Nephron (organoid): ENCODE data around the gene UQCRH.
"Not testable (repeated sequence)": the region's sequence is repeated elsewhere in the genome, so short reads cannot be mapped to it uniquely, and the experiment has no call there.

Source experiments
- H3K27ac Mint-ChIP-seq, 3 experiments: 2 replicates each; pipeline ENCODE4 v1.8.0; 2020; ENCODE audit warnings: mixed read lengths in 3 of 3, mild to moderate bottlenecking in 2 of 3, moderate library complexity in 1 of 3
- H3K27me3 Mint-ChIP-seq: 2 replicates; pipeline ENCODE4 v1.8.0; 2021; ENCODE audit warnings: low read depth, mild to moderate bottlenecking, moderate library complexity, mixed read lengths
- H3K36me3 Mint-ChIP-seq: 2 replicates; pipeline ENCODE4 v1.8.0; 2020; ENCODE audit warnings: low read depth, mixed read lengths
- H3K4me1 Mint-ChIP-seq: 2 replicates; pipeline ENCODE4 v1.8.0; 2020; ENCODE audit warnings: mixed read lengths
- H3K4me3 Mint-ChIP-seq, 3 experiments: 2 replicates each; pipeline ENCODE4 v1.8.0; 2020; ENCODE audit warnings: mild to moderate bottlenecking in 3 of 3, mixed read lengths in 3 of 3, moderate library complexity in 2 of 3
- H3K9me3 Mint-ChIP-seq: 2 replicates; pipeline ENCODE4 v1.8.0; 2020; ENCODE audit warnings: mixed read lengths
- TF ChIP-seq, protein P1 (sequence below), 3 experiments: fragments of 200-600 bp; sonication (generic); IDR thresholded peaks; one replicate each; pipeline ENCODE4 v1.5.0; 2021; ENCODE audit warnings: antibody characterized with exemption in 3 of 3; ENCODE audit not compliant: unreplicated experiment in 3 of 3

Gene UQCRH

DNA sequence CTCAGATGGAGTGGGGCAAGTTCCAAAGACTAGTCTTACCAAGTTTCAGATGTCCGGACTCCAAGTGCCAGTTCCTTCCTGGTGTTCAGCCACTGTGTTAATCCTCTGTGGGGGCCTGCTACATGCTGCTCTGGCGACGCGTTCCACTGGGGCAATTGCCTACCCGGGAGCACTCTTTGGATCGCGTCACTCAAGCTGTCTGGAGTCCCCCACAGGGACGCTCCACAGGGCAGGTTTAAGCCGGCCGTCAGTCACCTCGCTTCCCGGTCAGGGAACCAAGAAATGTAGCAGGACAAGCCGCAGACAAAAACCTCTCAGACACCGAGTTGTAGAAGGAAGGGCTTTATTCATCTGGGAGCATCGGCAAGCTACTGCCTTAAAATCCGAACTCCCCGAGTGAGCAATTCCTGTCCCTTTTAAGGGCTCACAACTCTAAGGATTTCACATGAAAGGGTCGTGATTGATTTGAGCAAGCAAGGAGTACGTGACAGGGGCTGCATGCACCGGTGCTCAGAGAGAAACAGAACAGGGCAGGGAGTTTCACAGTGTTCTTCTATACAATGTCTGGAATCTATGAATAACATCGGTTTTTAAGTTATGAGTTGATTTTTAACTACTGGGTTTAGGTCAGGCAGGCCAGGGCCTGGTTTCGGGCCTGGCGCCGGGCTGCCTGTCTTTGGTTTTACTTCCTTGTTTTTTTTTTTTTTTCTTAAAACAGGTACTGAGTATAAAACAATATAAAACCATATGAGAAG lies 28.5 kb downstream of the UQCRH start:
- H3K27me3 Mint-ChIP-seq, H3K9me3 Mint-ChIP-seq, H3K36me3 Mint-ChIP-seq: not testable (repeated sequence)
- peak overlapping the region; percentile 96 for H3K27ac Mint-ChIP-seq
- peaks cover 11% of the 10 kb centered on the region for H3K4me1 Mint-ChIP-seq
- H3K4me3 Mint-ChIP-seq = peak overlapping the region; percentile 50 to 78 (median 78)

DNA sequence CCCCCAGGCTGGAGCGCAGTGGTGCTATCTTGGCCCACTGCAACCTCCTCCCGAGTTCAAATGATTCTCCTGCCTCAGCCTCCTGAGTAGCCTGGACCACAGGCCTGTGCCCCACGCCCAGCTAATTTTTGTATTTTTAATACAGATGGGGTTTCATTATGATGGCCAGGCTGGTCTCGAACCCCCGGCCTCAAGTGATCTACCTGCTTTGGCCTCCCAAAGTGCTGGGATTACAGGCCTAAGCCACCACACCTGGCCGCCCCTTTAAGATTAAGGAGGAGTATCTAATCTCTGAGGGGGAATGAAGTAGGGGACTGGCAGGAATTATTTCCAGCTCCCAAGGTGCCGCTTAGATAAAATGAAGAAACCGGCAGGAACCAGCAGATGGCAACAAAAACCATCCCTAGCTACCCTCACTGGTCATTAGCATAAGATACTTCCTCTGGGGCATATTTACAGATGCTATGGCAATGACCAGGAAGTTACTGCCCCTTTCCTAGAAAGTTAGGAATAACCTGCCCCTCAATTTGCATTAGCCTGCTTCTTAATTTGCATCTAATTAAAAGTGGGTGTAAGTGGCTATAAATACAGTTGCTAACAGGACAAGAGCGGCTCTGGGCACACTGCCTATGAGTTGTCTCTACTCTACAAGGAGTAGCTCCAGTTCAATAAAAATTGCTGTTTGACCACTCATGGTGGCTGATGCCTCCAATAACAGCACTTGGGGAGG lies 30.0 kb downstream of the UQCRH start:
- peaks cover 11% of the 10 kb centered on the region for H3K4me1 Mint-ChIP-seq
- no peaks in the 10 kb centered on the region for H3K9me3 Mint-ChIP-seq
- TF ChIP-seq, protein P1, sequence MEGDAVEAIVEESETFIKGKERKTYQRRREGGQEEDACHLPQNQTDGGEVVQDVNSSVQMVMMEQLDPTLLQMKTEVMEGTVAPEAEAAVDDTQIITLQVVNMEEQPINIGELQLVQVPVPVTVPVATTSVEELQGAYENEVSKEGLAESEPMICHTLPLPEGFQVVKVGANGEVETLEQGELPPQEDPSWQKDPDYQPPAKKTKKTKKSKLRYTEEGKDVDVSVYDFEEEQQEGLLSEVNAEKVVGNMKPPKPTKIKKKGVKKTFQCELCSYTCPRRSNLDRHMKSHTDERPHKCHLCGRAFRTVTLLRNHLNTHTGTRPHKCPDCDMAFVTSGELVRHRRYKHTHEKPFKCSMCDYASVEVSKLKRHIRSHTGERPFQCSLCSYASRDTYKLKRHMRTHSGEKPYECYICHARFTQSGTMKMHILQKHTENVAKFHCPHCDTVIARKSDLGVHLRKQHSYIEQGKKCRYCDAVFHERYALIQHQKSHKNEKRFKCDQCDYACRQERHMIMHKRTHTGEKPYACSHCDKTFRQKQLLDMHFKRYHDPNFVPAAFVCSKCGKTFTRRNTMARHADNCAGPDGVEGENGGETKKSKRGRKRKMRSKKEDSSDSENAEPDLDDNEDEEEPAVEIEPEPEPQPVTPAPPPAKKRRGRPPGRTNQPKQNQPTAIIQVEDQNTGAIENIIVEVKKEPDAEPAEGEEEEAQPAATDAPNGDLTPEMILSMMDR (IDR thresholded peaks at IDR 0.05; ENCODE audit: unreplicated experiment in 3 of 3) = peak in 2 of 3 experiments; percentile 21 to 38
- no peaks in the 10 kb centered on the region for H3K36me3 Mint-ChIP-seq
- no peak overlapping the region for H3K4me3 Mint-ChIP-seq
- no peaks in the 10 kb centered on the region for H3K27me3 Mint-ChIP-seq
- peak overlapping the region in 2 of 3 experiments; percentile 96 for H3K27ac Mint-ChIP-seq

DNA sequence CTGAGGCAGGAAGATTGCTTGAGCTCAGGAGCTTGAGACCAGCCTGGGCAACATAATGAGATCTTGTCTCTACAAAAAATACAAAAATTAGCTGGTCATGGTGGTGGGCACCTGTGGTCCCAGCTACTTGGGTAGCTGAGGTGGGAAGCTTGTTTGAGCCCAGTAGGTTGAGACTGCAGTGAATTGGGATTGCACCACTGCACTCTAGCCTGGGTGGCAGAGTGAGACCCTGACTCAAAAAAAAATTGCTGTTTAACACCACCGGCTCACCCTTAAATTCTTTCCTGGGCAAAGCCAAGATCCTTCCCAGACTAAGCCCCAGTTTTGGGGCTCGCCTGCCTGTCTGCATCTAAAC lies 30.5 kb downstream of the UQCRH start:
- no peaks in the 10 kb centered on the region for H3K9me3 Mint-ChIP-seq
- no peaks in the 10 kb centered on the region for H3K36me3 Mint-ChIP-seq
- TF ChIP-seq, protein P1 (IDR thresholded peaks at IDR 0.05; ENCODE audit: unreplicated experiment in 3 of 3) = no peak
- no peaks in the 10 kb centered on the region for H3K27me3 Mint-ChIP-seq
- H3K4me1 Mint-ChIP-seq = peaks cover 15% of the 10 kb centered on the region
- H3K27ac Mint-ChIP-seq = peak overlapping the region in 1 of 3 experiments; percentile 96
- no peak overlapping the region for H3K4me3 Mint-ChIP-seq

DNA sequence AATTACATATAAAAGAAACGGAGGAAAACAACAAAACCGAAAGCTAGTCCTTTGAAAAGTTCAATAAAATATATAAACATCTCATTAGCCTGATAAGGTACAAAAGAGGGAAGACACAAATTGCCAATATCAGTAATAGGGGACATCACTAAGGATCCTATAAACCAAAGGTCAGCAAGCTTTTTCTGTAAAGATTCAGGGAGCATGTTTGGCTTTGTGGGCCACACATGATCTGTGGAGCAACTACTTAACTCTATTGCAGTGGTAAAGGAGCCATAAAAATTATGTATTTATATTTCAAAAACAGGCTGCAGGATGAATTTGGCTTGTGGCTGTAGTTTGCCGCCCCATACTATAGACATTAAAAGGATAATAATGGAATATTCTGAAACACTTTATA lies 31.6 kb downstream of the UQCRH start:
- no peaks in the 10 kb centered on the region for H3K36me3 Mint-ChIP-seq
- H3K9me3 Mint-ChIP-seq = no peaks in the 10 kb centered on the region
- no peaks in the 10 kb centered on the region for H3K27me3 Mint-ChIP-seq
- H3K27ac Mint-ChIP-seq = no peak overlapping the region
- H3K4me1 Mint-ChIP-seq = peaks cover 20% of the 10 kb centered on the region
- TF ChIP-seq, protein P1 (IDR thresholded peaks at IDR 0.05; ENCODE audit: unreplicated experiment in 3 of 3) = no peak
- H3K4me3 Mint-ChIP-seq = no peak overlapping the region

DNA sequence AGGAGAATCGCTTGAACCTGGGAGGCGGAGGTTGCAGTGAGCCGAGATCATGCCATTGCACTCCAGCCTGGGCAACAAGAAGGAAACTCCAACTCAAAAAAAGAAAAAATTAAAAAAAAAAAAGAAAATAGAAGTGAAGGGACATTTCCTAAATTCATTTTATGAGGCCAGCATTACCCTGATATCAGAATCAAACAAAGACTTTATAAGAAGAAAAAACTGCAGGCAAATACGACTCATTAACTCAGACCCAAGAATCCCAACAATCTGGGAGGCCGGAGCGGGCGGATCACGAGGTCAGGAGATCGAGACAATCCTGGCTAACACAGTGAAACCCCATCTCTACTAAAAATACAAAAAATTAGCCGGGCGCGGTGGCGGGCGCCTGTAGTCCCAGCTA lies 33.9 kb downstream of the UQCRH start:
- peak overlapping the region in 1 of 3 experiments; percentile 38 for H3K4me3 Mint-ChIP-seq
- not testable (repeated sequence) for H3K9me3 Mint-ChIP-seq, H3K27ac Mint-ChIP-seq, H3K36me3 Mint-ChIP-seq, H3K27me3 Mint-ChIP-seq
- H3K4me1 Mint-ChIP-seq = peaks cover 23% of the 10 kb centered on the region

DNA sequence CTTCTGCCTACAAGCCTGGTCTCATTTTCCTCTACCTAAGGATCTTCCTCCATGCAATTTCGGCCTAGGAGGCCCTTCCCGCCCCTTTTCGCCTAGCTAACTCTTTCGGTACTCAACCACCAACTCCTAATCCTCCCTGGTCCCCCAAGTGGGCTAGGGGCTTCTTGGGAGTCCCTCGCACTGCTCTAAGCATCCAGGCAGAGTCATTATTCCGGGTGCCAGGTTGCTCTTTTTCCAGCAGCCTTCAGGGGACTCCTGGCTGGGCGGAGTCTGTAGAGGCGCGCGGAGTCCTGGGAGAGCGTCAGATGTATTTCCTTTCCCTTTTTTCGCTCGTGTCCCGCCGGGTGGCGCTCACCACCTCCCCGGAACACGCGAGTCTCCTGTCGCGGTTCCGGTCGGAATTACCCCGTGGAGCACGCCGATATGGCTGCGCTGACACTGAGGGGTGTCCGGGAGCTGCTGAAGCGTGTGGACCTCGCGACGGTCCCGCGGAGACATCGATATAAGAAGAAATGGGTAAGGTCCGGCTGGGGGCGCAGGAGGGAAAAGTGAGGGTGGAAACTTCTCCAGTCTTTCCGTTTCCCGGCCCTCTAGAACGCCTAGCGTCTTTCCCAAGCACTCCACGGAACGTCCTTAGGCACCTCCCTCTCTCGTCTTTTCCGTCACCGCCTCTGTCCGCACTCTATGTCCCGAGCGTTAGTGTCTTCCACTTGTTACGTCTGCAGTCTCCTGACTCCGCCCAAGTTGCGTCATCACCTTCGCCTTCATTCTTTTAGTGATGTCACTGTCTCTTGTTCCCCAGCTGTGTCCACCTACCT lies 37.1 kb downstream of the UQCRH start, which contains the start of gene NSUN4:
Gene NSUN4, plus strand, starts transcription at position 404 of the 818 bp plus-strand sequence. Its CDS starts 20 bp downstream, at position 424.
- H3K4me1 Mint-ChIP-seq = peaks cover 34% of the 10 kb centered on the region
- H3K36me3 Mint-ChIP-seq = peaks cover 21% of the 10 kb centered on the region
- H3K27ac Mint-ChIP-seq = peak within 1 kb of the TSS; percentile 98 to 99 (median 99)
- no peaks in the 10 kb centered on the region for H3K27me3 Mint-ChIP-seq
- no peaks in the 10 kb centered on the region for H3K9me3 Mint-ChIP-seq
- H3K4me3 Mint-ChIP-seq = peak within 1 kb of the TSS; percentile 99
- TF ChIP-seq, protein P1 (IDR thresholded peaks at IDR 0.05; ENCODE audit: unreplicated experiment in 3 of 3) = peak; percentile 57 to 76 (median 62)
